Progenitor cell of endocrine pancreas (in vitro differentiated cells): ENCODE measurements around the gene SP3. TPM values are rescaled to one million over a fixed set of nuclear protein-coding genes. Genes with fewer than 3 reads are reported as not detected.

Source experiments
- DNase-seq: peaks from one replicate; pipeline ENCODE4 v3.0.0; 2021; ENCODE audit warnings: low spot score; ENCODE audit not compliant: unreplicated experiment
- H3K27ac Mint-ChIP-seq: 2 replicates; pipeline ENCODE4 v1.8.0; 2021; ENCODE audit warnings: mild to moderate bottlenecking, moderate library complexity, mixed read lengths
- H3K27me3 Mint-ChIP-seq: 2 replicates; pipeline ENCODE4 v1.8.0; 2021; ENCODE audit warnings: mixed read lengths
- H3K36me3 Mint-ChIP-seq: 2 replicates; pipeline ENCODE4 v1.8.0; 2022; ENCODE audit warnings: mixed read lengths; ENCODE audit not compliant: insufficient read depth
- H3K4me1 Mint-ChIP-seq: 2 replicates; pipeline ENCODE4 v1.8.0; 2021; ENCODE audit warnings: low read depth, mixed read lengths
- H3K4me3 Mint-ChIP-seq: 2 replicates; pipeline ENCODE4 v1.8.0; 2021; ENCODE audit warnings: low read depth, mild to moderate bottlenecking, moderate library complexity, mixed read lengths
- H3K9me3 Mint-ChIP-seq: 2 replicates; pipeline ENCODE4 v1.8.0; 2021; ENCODE audit warnings: low read depth, mixed read lengths
- CTCF ChIP-seq: fragments of 200-600 bp; sonication (generic); IDR thresholded peaks from one replicate; pipeline ENCODE4 v1.5.0; 2021; ENCODE audit warnings: antibody characterized with exemption, mild to moderate bottlenecking; ENCODE audit not compliant: unreplicated experiment
- total RNA-seq: library from RNA; stranded (reverse); gene quantifications from 2 replicates; pipeline ENCODE4 v1.2.1, GENCODE V29; 2021

The SP3 gene
- total RNA-seq, 1 donor from 2014 or later, result 96.9 TPM

GRCh38 chr2:173947131-173947530 is 18.0 kb downstream of the SP3 start:
- no peaks in the 10 kb centered on the region for H3K27me3 Mint-ChIP-seq
- peaks cover 7% of the 10 kb centered on the region for H3K36me3 Mint-ChIP-seq
- no peak for DNase-seq
- no peak overlapping the region for H3K4me3 Mint-ChIP-seq
- peaks cover 14% of the 10 kb centered on the region for H3K4me1 Mint-ChIP-seq
- TF ChIP-seq CTCF, result no peak
- no peaks in the 10 kb centered on the region for H3K9me3 Mint-ChIP-seq
- H3K27ac Mint-ChIP-seq, result peak overlapping the region; percentile 4

GRCh38 chr2:173943738-173944137 is 21.4 kb downstream of the SP3 start:
- H3K4me3 Mint-ChIP-seq, result no peak overlapping the region
- peaks cover 17% of the 10 kb centered on the region for H3K4me1 Mint-ChIP-seq
- no peak for TF ChIP-seq CTCF
- H3K9me3 Mint-ChIP-seq, result no peaks in the 10 kb centered on the region
- H3K36me3 Mint-ChIP-seq, result peaks cover 11% of the 10 kb centered on the region
- no peak overlapping the region for H3K27ac Mint-ChIP-seq
- no peak for DNase-seq
- no peaks in the 10 kb centered on the region for H3K27me3 Mint-ChIP-seq

GRCh38 chr2:173942861-173943523 is 22.2 kb downstream of the SP3 start:
- H3K36me3 Mint-ChIP-seq, result peaks cover 11% of the 10 kb centered on the region
- no peaks in the 10 kb centered on the region for H3K9me3 Mint-ChIP-seq
- no peaks in the 10 kb centered on the region for H3K27me3 Mint-ChIP-seq
- H3K27ac Mint-ChIP-seq, result no peak overlapping the region
- no peak for DNase-seq
- no peak for TF ChIP-seq CTCF
- peaks cover 17% of the 10 kb centered on the region for H3K4me1 Mint-ChIP-seq
- H3K4me3 Mint-ChIP-seq, result no peak overlapping the region

GRCh38 chr2:173941567-173941966 is 23.6 kb downstream of the SP3 start:
- no peak for TF ChIP-seq CTCF
- Mint-ChIP-seq H3K4me3 (no peak overlapping the region), H3K36me3 (peaks cover 6% of the 10 kb centered on the region), H3K27ac (peak overlapping the region; percentile 46), H3K9me3 (no peaks in the 10 kb centered on the region), H3K27me3 (no peaks in the 10 kb centered on the region), H3K4me1 (peaks cover 16% of the 10 kb centered on the region)
- DNase-seq, result no peak

GRCh38 chr2:173940208-173941020 is 24.8 kb downstream of the SP3 start:
- no peak overlapping the region for H3K4me3 Mint-ChIP-seq
- TF ChIP-seq CTCF, result no peak
- no peaks in the 10 kb centered on the region for H3K27me3 Mint-ChIP-seq
- H3K27ac Mint-ChIP-seq, result peak overlapping the region; percentile 53
- peaks cover 6% of the 10 kb centered on the region for H3K36me3 Mint-ChIP-seq
- DNase-seq, result no peak
- no peaks in the 10 kb centered on the region for H3K9me3 Mint-ChIP-seq
- peaks cover 16% of the 10 kb centered on the region for H3K4me1 Mint-ChIP-seq
